Transverse colon (tissue), 4 donors: Measurements from ENCODE around the gene TMC6.

ENCODE experiments used
- EP300 ChIP-seq: sonication (generic); formaldehyde crosslinking; IDR thresholded peaks from one replicate; pipeline ENCODE4 v1.6.1; 2017; ENCODE audit warnings: antibody characterized with exemption, low read depth
- POLR2A ChIP-seq: fragments of 450-650 bp; IDR thresholded peaks from one replicate; pipeline ENCODE4 v1.6.1; 2016; ENCODE audit warnings: antibody characterized with exemption, mild to moderate bottlenecking, moderate library complexity
- POLR2AphosphoS5 ChIP-seq, 3 donors: sonication (generic); formaldehyde crosslinking; IDR thresholded peaks; one replicate each; pipeline ENCODE4 v1.6.1; 2016; ENCODE audit warnings: antibody characterized with exemption in 3 of 3
- TF ChIP-seq, protein P1 (sequence below), 5 experiments: fragments of 200-600 bp in 3 of 5; fragments of 450-650 bp in 2 of 5; sonication (generic) in 3 of 5; IDR thresholded peaks; 1 replicate in 2 of 5; 2 replicates in 3 of 5; pipeline ENCODE4 v1.5.1; 2016 to 2017; ENCODE audit warnings: antibody characterized with exemption in 5 of 5, inconsistent platforms in 3 of 5, mild to moderate bottlenecking in 2 of 5, moderate library complexity in 1 of 5

DNA sequence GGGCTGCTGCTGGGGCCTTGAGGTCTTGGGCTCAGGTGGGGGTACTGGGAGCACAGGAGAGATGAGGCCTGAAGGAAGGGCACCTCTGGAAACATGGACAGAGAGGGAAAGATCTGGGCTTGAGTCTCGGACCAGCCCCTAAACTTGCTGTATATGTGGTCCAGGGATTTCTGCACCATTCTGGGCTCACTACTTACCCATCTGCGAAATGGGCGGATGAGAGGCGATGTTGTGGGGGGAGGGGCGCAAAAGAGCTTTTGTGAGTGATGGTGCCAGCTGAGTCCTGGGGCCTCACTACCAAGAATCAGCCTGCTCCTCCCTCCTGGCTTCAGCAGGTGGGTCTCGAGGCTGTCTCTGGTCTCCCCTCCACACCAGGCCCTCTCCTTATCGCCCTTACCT lies 17.9 kb upstream of the TMC6 start:
- TF ChIP-seq, protein P1, sequence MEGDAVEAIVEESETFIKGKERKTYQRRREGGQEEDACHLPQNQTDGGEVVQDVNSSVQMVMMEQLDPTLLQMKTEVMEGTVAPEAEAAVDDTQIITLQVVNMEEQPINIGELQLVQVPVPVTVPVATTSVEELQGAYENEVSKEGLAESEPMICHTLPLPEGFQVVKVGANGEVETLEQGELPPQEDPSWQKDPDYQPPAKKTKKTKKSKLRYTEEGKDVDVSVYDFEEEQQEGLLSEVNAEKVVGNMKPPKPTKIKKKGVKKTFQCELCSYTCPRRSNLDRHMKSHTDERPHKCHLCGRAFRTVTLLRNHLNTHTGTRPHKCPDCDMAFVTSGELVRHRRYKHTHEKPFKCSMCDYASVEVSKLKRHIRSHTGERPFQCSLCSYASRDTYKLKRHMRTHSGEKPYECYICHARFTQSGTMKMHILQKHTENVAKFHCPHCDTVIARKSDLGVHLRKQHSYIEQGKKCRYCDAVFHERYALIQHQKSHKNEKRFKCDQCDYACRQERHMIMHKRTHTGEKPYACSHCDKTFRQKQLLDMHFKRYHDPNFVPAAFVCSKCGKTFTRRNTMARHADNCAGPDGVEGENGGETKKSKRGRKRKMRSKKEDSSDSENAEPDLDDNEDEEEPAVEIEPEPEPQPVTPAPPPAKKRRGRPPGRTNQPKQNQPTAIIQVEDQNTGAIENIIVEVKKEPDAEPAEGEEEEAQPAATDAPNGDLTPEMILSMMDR (IDR thresholded peaks at IDR 0.05): no peak
- no peak for TF ChIP-seq POLR2A
- TF ChIP-seq EP300: no peak
- TF ChIP-seq POLR2AphosphoS5 (IDR thresholded peaks at IDR 0.05): no peak
